MM.1S (cell line): ENCODE measurements around the gene ABO.

ENCODE experiments used
- EZH2 ChIP-seq: fragments of 300-600 bp; sonication (generic); optimal IDR thresholded peaks from 2 replicates; pipeline ENCODE3; 2017; ENCODE audit warnings: low read depth, mild to moderate bottlenecking, antibody characterized with exemption, low read length, mixed read lengths
- TF ChIP-seq, protein P1 (sequence below): fragments of 300-600 bp; sonication (generic); IDR thresholded peaks from 2 replicates; pipeline ENCODE4 v1.5.1; 2016; ENCODE audit warnings: antibody characterized with exemption, low read length, mixed read lengths

DNA sequence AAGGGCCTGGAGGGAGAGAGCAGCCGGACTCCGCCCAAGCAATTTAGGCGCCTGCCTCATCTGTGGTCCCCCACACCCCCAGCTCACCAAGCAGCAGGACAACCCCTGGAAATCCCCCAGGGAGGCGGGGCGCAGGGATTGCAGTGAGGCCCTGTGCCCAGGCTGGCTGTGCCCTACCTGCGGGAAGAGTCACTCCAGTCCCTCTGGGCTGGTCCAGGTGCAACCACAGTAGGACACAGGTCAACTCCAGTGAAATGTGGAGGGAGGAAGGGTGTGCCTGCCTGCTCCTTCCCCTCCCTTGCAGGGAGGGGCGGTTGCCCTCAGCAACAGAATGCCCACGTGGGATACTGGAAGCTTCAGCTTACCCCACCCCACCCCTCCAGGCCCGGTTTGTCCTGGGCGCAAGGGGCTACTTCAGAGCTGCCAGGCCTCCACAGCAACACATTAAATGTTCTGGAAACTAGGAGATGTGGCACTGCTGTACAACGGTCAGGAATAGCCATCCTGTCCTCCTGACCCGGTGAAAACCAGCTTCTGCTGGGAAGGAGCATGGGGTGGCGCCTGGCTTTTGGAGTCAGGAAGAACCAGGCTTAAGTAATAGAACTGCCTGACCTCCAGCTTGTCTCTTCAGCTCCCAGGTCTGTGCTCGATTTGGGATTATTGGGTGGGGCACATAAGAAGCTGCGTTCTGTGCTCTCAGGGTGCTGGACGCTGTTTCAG, 22.5 kb downstream of the ABO start:
- TF ChIP-seq, protein P1, sequence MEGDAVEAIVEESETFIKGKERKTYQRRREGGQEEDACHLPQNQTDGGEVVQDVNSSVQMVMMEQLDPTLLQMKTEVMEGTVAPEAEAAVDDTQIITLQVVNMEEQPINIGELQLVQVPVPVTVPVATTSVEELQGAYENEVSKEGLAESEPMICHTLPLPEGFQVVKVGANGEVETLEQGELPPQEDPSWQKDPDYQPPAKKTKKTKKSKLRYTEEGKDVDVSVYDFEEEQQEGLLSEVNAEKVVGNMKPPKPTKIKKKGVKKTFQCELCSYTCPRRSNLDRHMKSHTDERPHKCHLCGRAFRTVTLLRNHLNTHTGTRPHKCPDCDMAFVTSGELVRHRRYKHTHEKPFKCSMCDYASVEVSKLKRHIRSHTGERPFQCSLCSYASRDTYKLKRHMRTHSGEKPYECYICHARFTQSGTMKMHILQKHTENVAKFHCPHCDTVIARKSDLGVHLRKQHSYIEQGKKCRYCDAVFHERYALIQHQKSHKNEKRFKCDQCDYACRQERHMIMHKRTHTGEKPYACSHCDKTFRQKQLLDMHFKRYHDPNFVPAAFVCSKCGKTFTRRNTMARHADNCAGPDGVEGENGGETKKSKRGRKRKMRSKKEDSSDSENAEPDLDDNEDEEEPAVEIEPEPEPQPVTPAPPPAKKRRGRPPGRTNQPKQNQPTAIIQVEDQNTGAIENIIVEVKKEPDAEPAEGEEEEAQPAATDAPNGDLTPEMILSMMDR: no peak
- no peak for TF ChIP-seq EZH2
